Glutamatergic neuron (in vitro differentiated cells): ENCODE data around the gene TGFBR2. TPM values are rescaled to one million over a fixed set of nuclear protein-coding genes. Genes with fewer than 3 reads are reported as not detected.

Experiments used
- DNase-seq: peaks from one replicate; pipeline ENCODE4 v3.0.0; 2022
- H3K27ac Mint-ChIP-seq: one replicate; pipeline ENCODE4 v1.8.0; 2020; ENCODE audit warnings: mild to moderate bottlenecking, mixed read lengths, inconsistent platforms; ENCODE audit not compliant: unreplicated experiment
- H3K27me3 Mint-ChIP-seq: one replicate; pipeline ENCODE4 v1.8.0; 2020; ENCODE audit warnings: mild to moderate bottlenecking, moderate library complexity, mixed read lengths, inconsistent platforms; ENCODE audit not compliant: unreplicated experiment
- H3K36me3 Mint-ChIP-seq: one replicate; pipeline ENCODE4 v1.8.0; 2020; ENCODE audit warnings: mild to moderate bottlenecking, mixed read lengths, inconsistent platforms; ENCODE audit not compliant: unreplicated experiment
- H3K4me1 Mint-ChIP-seq: one replicate; pipeline ENCODE4 v1.8.0; 2020; ENCODE audit warnings: mild to moderate bottlenecking, low read depth, mixed read lengths, inconsistent platforms; ENCODE audit not compliant: unreplicated experiment
- H3K4me3 Mint-ChIP-seq: one replicate; pipeline ENCODE4 v1.8.0; 2020; ENCODE audit warnings: mild to moderate bottlenecking, mixed read lengths, inconsistent platforms; ENCODE audit not compliant: unreplicated experiment
- H3K9me3 Mint-ChIP-seq: one replicate; pipeline ENCODE4 v1.8.0; 2020; ENCODE audit warnings: mild to moderate bottlenecking, moderate library complexity, mixed read lengths, inconsistent platforms; ENCODE audit not compliant: unreplicated experiment
- total RNA-seq: library from RNA; stranded (reverse); fragmentation: NEBNext Ultra II Directional; extraction: Animal tissue kit (Norgen Biotek cat#: 25700); gene quantifications from one replicate; pipeline ENCODE4 v1.2.1, GENCODE V29; 2021; ENCODE audit not compliant: unreplicated experiment
- TF ChIP-seq, protein P1 (sequence below): fragments of 200-600 bp; sonication (generic); IDR thresholded peaks from one replicate; pipeline ENCODE4 v1.5.0; 2021; ENCODE audit not compliant: partially characterized antibody, unreplicated experiment

TGFBR2 gene
- total RNA-seq, 1 donor from 2014 or later: 0.96 TPM

GRCh38 chr3:30733209-30733608 lies 126.8 kb downstream of the TGFBR2 start:
- H3K27me3 Mint-ChIP-seq: no peaks in the 10 kb centered on the region
- DNase-seq: no peak
- no peaks in the 10 kb centered on the region for H3K4me1 Mint-ChIP-seq
- H3K27ac Mint-ChIP-seq: no peak overlapping the region
- H3K36me3 Mint-ChIP-seq: no peaks in the 10 kb centered on the region
- TF ChIP-seq, protein P1, sequence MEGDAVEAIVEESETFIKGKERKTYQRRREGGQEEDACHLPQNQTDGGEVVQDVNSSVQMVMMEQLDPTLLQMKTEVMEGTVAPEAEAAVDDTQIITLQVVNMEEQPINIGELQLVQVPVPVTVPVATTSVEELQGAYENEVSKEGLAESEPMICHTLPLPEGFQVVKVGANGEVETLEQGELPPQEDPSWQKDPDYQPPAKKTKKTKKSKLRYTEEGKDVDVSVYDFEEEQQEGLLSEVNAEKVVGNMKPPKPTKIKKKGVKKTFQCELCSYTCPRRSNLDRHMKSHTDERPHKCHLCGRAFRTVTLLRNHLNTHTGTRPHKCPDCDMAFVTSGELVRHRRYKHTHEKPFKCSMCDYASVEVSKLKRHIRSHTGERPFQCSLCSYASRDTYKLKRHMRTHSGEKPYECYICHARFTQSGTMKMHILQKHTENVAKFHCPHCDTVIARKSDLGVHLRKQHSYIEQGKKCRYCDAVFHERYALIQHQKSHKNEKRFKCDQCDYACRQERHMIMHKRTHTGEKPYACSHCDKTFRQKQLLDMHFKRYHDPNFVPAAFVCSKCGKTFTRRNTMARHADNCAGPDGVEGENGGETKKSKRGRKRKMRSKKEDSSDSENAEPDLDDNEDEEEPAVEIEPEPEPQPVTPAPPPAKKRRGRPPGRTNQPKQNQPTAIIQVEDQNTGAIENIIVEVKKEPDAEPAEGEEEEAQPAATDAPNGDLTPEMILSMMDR: no peak
- H3K4me3 Mint-ChIP-seq: no peak overlapping the region
- no peaks in the 10 kb centered on the region for H3K9me3 Mint-ChIP-seq

DNA sequence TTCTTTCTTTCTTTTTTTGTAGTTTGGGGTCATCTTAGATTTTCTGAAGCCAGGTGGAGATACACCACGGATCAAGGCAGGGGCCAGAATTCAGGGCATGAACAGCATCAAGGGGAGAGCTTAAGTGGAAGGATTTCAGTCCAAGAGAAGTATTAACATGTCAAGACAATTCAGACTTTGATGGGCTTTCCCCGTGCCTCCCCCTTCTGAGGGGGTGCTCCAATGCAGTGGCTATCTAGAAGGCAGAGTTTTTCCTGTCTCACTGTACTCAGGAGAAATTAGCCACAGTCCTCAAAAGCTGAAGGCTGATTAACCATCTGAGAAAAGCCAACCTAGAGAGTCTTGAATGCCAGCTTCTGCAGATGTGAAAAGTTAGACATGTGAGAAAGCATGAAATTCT lies 127.3 kb downstream of the TGFBR2 start:
- DNase-seq: no peak

DNA sequence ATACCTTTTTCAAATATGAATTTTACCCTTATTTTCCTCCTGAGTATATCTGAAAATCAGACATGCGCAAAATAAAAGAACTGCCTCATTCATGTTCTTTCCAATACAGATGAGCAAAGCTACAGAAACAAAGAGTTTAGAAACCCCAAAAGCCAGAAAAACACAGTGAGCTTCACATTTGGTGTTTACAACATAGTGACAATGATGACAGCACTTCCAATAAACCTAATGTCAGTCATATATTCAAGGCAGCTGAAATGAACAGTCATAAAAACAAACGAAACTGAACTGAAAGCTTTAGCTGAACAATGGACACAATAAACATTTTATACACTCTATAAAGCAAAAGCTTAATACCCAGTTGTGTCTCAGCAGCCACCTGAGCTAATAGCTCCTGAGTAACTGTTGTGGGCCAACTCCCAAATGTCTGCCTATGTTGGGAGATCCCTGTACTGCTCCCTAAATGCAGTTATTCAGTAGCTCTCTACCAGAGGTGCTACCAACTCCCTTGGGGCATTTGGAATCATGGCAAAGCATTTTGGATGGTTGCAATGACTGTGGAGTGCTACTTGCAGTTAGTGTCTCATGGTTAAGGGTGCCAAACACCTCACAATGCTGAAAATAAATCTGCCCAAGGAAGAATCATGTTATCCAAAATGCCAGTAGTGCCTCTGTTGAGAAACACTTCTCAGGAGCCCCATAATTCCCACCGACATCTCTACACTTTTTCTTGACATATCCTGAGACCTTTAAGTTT lies 131.5 kb downstream of the TGFBR2 start:
- DNase-seq: no peak
- H3K27me3 Mint-ChIP-seq: no peaks in the 10 kb centered on the region
- no peak overlapping the region for H3K4me3 Mint-ChIP-seq
- no peak overlapping the region for H3K27ac Mint-ChIP-seq
- peaks cover under 1% of the 10 kb centered on the region for H3K4me1 Mint-ChIP-seq
- no peaks in the 10 kb centered on the region for H3K9me3 Mint-ChIP-seq
- no peaks in the 10 kb centered on the region for H3K36me3 Mint-ChIP-seq
- TF ChIP-seq, protein P1: no peak

More for the DNA sequence above, 127.3 kb downstream of the TGFBR2 start:
- Mint-ChIP-seq H3K9me3 (no peaks in the 10 kb centered on the region), H3K27me3 (no peaks in the 10 kb centered on the region), H3K4me3 (no peak overlapping the region), H3K27ac (no peak overlapping the region), H3K36me3 (no peaks in the 10 kb centered on the region), H3K4me1 (no peaks in the 10 kb centered on the region)
- TF ChIP-seq, protein P1: no peak

- H3K27ac Mint-ChIP-seq: no peak overlapping the region
- H3K27me3 Mint-ChIP-seq: no peaks in the 10 kb centered on the region
These were observed 132.2 kb downstream of the TGFBR2 start for GRCh38 chr3:30738605-30739004.

DNA sequence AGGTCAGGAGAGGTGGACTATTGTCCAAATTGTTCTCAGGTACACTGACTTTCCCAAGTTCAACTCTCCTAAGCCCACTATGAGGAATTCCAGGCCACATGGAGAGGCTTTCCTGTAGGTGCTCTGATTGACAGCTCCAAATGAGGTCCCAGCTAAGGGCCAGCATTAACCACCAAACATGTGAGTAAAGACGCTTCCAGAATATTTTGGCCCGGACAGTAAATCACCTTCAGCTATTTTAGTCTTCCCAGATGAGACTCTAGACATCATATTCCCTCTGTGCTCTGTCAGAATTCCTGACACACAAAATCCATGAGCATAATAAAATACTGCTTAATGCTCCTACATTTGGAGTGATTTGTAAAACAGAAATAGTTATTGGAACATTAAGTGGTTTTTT lies 135.5 kb downstream of the TGFBR2 start:
- Mint-ChIP-seq H3K27ac (no peak overlapping the region), H3K36me3 (no peaks in the 10 kb centered on the region), H3K27me3 (no peaks in the 10 kb centered on the region), H3K4me1 (peaks cover 3% of the 10 kb centered on the region), H3K9me3 (no peaks in the 10 kb centered on the region), H3K4me3 (no peak overlapping the region)
- TF ChIP-seq, protein P1: no peak
- DNase-seq: no peak

More at GRCh38 chr3:30738605-30739004, 132.2 kb downstream of the TGFBR2 start:
- DNase-seq: no peak
- Mint-ChIP-seq H3K4me3 (no peak overlapping the region), H3K4me1 (peaks cover 3% of the 10 kb centered on the region), H3K9me3 (no peaks in the 10 kb centered on the region), H3K36me3 (no peaks in the 10 kb centered on the region)
- TF ChIP-seq, protein P1: no peak
